Endodermal cell (in vitro differentiated cells): ENCODE measurements around the gene EBP. TPM values are rescaled to one million over a fixed set of nuclear protein-coding genes. Genes with fewer than 3 reads are reported as not detected.

Experiments
- DNase-seq: peaks from one replicate; pipeline ENCODE4 v3.0.0-alpha.2; 2017
- H3K27ac ChIP-seq: 2 replicates; pipeline ENCODE4 v1.5.1; 2013; ENCODE audit warnings: mild to moderate bottlenecking, low read depth, low read length, moderate library complexity
- H3K27me3 ChIP-seq: 2 replicates; pipeline ENCODE4 v1.6.1; 2013; ENCODE audit warnings: mild to moderate bottlenecking, low read length, moderate library complexity; ENCODE audit not compliant: insufficient read depth, control insufficient read depth, poor library complexity, severe bottlenecking
- H3K36me3 ChIP-seq: 2 replicates; pipeline ENCODE4 v1.7.0; 2013; ENCODE audit warnings: mild to moderate bottlenecking, low read length, moderate library complexity; ENCODE audit not compliant: control insufficient read depth, insufficient read depth
- H3K4me1 ChIP-seq: one replicate; pipeline ENCODE4 v1.7.0; 2013; ENCODE audit warnings: low read length; ENCODE audit not compliant: control insufficient read depth, insufficient read depth
- H3K4me3 ChIP-seq: 2 replicates; pipeline ENCODE4 v1.5.1; 2013; ENCODE audit warnings: mild to moderate bottlenecking, low read length, moderate library complexity
- H3K9ac ChIP-seq: 2 replicates; pipeline ENCODE4 v1.6.1; 2013; ENCODE audit warnings: mild to moderate bottlenecking, low read length, moderate library complexity; ENCODE audit not compliant: poor library complexity, severe bottlenecking; ENCODE audit errors: extremely low read depth
- H3K9me3 ChIP-seq: 2 replicates; pipeline ENCODE4 v1.6.1; 2013; ENCODE audit warnings: mild to moderate bottlenecking, low read length, moderate library complexity; ENCODE audit not compliant: control insufficient read depth
- H3K27ac Mint-ChIP-seq: 2 replicates; pipeline ENCODE4 v1.8.0; 2020; ENCODE audit warnings: mixed read lengths
- H3K27me3 Mint-ChIP-seq: 2 replicates; pipeline ENCODE4 v1.8.0; 2021; ENCODE audit warnings: mild to moderate bottlenecking, mixed read lengths; ENCODE audit not compliant: insufficient read depth
- H3K36me3 Mint-ChIP-seq: 2 replicates; pipeline ENCODE4 v1.8.0; 2020; ENCODE audit warnings: low read depth, mixed read lengths
- H3K4me1 Mint-ChIP-seq: 2 replicates; pipeline ENCODE4 v1.8.0; 2020; ENCODE audit warnings: mixed read lengths
- H3K4me3 Mint-ChIP-seq: 2 replicates; pipeline ENCODE4 v1.8.0; 2020; ENCODE audit warnings: mild to moderate bottlenecking, moderate library complexity, mixed read lengths
- H3K9me3 Mint-ChIP-seq: 2 replicates; pipeline ENCODE4 v1.8.0; 2020; ENCODE audit warnings: mild to moderate bottlenecking, mixed read lengths
- WGBS, 2 experiments: methylation state at CpG; one replicate each; pipeline versions ENCODE4 v1.1.5 to v1.1.7; 2013; ENCODE audit warnings: missing lambda C conversion rate in 2 of 2, mixed read lengths in 1 of 2; ENCODE audit not compliant: insufficient coverage in 1 of 2, insufficient read length in 1 of 2; 5-methylcytosine and 5-hydroxymethylcytosine counted together
- total RNA-seq, 2 donors: library from RNA; stranded (reverse); fragmentation: NEBNext Ultra II Directional in 1 of 2; extraction: Animal tissue kit (Norgen Biotek cat#: 25700) in 1 of 2; gene quantifications; 2 replicates in 1 of 2; 3 replicates in 1 of 2; pipeline ENCODE4 v1.2.1, GENCODE V29; 2021
- TF ChIP-seq, protein P1 (sequence below): fragments of 200-600 bp; sonication (generic); conservative IDR thresholded peaks from 2 replicates; pipeline ENCODE4 v1.5.0; 2021; ENCODE audit warnings: antibody characterized with exemption, mild to moderate bottlenecking

EBP gene
- total RNA-seq, 2 donors from 2014 or later, result 105 to 119 TPM

- no peak for DNase-seq
- H3K27me3 Mint-ChIP-seq, result no peaks in the 10 kb centered on the region
- no peak overlapping the region for H3K9ac ChIP-seq
- peaks cover 26% of the 10 kb centered on the region for H3K4me1 Mint-ChIP-seq
- no peaks in the 10 kb centered on the region for H3K9me3 ChIP-seq
- peaks cover 83% of the 10 kb centered on the region for H3K9me3 Mint-ChIP-seq
- no peaks in the 10 kb centered on the region for H3K27me3 ChIP-seq
- no peak overlapping the region for H3K27ac ChIP-seq
- peaks cover 8% of the 10 kb centered on the region for H3K4me1 ChIP-seq
- TF ChIP-seq, protein P1, sequence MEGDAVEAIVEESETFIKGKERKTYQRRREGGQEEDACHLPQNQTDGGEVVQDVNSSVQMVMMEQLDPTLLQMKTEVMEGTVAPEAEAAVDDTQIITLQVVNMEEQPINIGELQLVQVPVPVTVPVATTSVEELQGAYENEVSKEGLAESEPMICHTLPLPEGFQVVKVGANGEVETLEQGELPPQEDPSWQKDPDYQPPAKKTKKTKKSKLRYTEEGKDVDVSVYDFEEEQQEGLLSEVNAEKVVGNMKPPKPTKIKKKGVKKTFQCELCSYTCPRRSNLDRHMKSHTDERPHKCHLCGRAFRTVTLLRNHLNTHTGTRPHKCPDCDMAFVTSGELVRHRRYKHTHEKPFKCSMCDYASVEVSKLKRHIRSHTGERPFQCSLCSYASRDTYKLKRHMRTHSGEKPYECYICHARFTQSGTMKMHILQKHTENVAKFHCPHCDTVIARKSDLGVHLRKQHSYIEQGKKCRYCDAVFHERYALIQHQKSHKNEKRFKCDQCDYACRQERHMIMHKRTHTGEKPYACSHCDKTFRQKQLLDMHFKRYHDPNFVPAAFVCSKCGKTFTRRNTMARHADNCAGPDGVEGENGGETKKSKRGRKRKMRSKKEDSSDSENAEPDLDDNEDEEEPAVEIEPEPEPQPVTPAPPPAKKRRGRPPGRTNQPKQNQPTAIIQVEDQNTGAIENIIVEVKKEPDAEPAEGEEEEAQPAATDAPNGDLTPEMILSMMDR, result no peak
- WGBS, 2 experiments, result 79 to 92% methylated on average over 2 to 6 of the region's 6 CpGs
- H3K4me3 ChIP-seq, result peak overlapping the region; percentile 92
- peaks cover 18% of the 10 kb centered on the region for H3K36me3 Mint-ChIP-seq
- H3K27ac Mint-ChIP-seq, result no peak overlapping the region
- H3K4me3 Mint-ChIP-seq, result peak overlapping the region; percentile 69
- peaks cover 6% of the 10 kb centered on the region for H3K36me3 ChIP-seq
These were observed 47.0 kb upstream of the EBP start for GRCh38 chrX:48474581-48474980.

DNA sequence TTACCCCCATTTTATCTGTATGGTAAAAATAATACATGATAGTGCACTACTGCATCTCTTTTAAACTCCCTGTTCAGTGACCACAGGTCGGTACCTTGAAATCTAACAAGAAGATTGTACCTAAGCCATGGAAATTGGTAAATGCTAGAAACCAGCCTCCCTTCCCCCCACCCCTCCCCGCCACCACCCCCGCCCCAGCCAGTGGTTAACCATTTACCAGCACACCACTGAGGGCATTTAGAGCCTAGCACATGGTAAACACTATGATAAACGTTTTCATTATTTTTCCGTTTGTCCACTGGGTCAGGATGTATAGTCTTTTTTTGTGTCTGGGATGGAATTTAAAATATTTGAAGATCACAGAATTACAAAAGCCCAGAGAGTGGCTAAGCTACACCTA, 46.3 kb upstream of the EBP start:
- H3K9me3 Mint-ChIP-seq, result peaks cover 80% of the 10 kb centered on the region

GRCh38 chrX:48475774-48476577, 45.6 kb upstream of the EBP start, which contains the start of gene FTSJ1:
TSS of gene FTSJ1 (plus strand) at chrX:48476199. CDS start at chrX:48478048, 1,849 bp downstream.
- Mint-ChIP-seq H3K9me3 (peaks cover 80% of the 10 kb centered on the region), H3K36me3 (peaks cover 23% of the 10 kb centered on the region), H3K4me3 (peak within 1 kb of the TSS; percentile 69), H3K4me1 (peaks cover 23% of the 10 kb centered on the region), H3K27me3 (no peaks in the 10 kb centered on the region), H3K27ac (peak within 1 kb of the TSS; percentile 90)
- no peaks in the 10 kb centered on the region for H3K27me3 ChIP-seq
- H3K4me3 ChIP-seq, result peak within 1 kb of the TSS; percentile 92
- H3K9ac ChIP-seq, result peak within 1 kb of the TSS; percentile 77
- TF ChIP-seq, protein P1, result no peak
- peak; percentile 80 for DNase-seq
- WGBS, 2 experiments, result 0% methylated on average over 24 to 75 of the region's 75 CpGs
- H3K27ac ChIP-seq, result peak within 1 kb of the TSS; percentile 21
- H3K36me3 ChIP-seq, result peaks cover 13% of the 10 kb centered on the region
- H3K4me1 ChIP-seq, result peaks cover 8% of the 10 kb centered on the region
- H3K9me3 ChIP-seq, result no peaks in the 10 kb centered on the region

More for the DNA sequence above, 46.3 kb upstream of the EBP start:
- Histone ChIP-seq H3K36me3 (peaks cover 10% of the 10 kb centered on the region), H3K4me1 (peaks cover 8% of the 10 kb centered on the region), H3K27ac (no peak overlapping the region), H3K4me3 (peak overlapping the region; percentile 92), H3K9me3 (no peaks in the 10 kb centered on the region), H3K27me3 (no peaks in the 10 kb centered on the region), H3K9ac (peak overlapping the region; percentile 77)
- Mint-ChIP-seq H3K36me3 (peaks cover 18% of the 10 kb centered on the region), H3K4me1 (peaks cover 23% of the 10 kb centered on the region), H3K27me3 (no peaks in the 10 kb centered on the region), H3K27ac (peak overlapping the region; percentile 90), H3K4me3 (peak overlapping the region; percentile 69)
- no peak for DNase-seq
- 6% methylated on average over 2 of the region's 5 CpGs; no CpG with 5 or more reads in 1 of the 2 experiments for WGBS, 2 experiments
- TF ChIP-seq, protein P1, result no peak
